HG03565 (cell line): ENCODE data around the gene NPIPA2.
"Not testable (repeated sequence)": the region's sequence is repeated elsewhere in the genome, so short reads cannot be mapped to it uniquely, and the experiment has no call there.

ENCODE experiments used
- ATAC-seq: cut with Tn5 transposase; IDR thresholded peaks from one replicate; pipeline ENCODE4 v1.9.1; 2021; ENCODE audit warnings: mild to moderate bottlenecking, moderate library complexity; ENCODE audit not compliant: unreplicated experiment

The NPIPA2 gene

GRCh38 chr16:14742273-14743128 is at the start of gene NPIPA2:
TSS of gene NPIPA2 (plus strand) at chr16:14742533. CDS start at chr16:14748066, 5,533 bp downstream.
- ATAC-seq = peak; percentile 95

DNA sequence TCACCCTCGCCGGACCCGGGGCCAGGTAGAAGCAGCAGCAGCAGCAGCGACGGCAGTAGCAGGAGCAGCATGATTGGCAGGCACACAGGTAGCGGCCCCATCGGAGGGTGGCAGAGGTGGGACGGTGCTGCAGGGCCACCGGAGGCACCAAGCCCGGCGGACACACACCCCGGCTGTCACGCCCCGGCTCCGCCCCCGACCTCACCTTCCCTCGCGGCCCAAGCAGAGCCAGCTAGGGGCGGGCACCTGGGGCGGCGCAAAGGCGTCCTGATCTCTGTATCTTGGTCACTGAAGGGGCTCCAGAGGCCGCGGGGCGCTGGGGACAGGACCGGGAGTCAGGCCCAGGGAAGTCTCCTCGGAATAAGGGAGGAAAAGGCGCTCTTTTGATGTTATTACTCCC is 48.2 kb upstream of the NPIPA2 start, which contains the start of gene PLA2G10:
Gene PLA2G10 (minus strand): TSS at position 180 of the 400 bp plus-strand sequence. CDS start 79 bp downstream, at position 101.
- ATAC-seq = not testable (repeated sequence)

DNA sequence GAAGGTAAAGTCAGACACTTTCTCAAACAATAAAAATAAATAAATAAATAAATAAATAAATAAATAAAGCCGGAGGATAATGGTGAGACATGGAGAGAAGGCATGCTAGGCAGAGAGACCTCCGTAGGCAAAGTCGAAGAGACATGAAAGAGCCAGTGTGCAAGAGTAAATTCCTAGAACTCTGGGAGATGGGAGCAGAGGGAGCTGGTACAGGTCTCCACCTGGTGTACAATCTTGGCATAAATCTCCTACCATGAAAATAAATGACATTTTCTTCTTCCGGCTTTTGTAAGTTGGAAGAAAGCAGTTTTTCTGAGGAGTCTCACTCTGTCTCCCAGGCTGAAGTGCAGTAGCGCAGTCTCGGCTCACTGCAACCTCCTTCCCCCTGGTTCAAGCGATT is 40.5 kb upstream of the NPIPA2 start:
- ATAC-seq = not testable (repeated sequence)

DNA sequence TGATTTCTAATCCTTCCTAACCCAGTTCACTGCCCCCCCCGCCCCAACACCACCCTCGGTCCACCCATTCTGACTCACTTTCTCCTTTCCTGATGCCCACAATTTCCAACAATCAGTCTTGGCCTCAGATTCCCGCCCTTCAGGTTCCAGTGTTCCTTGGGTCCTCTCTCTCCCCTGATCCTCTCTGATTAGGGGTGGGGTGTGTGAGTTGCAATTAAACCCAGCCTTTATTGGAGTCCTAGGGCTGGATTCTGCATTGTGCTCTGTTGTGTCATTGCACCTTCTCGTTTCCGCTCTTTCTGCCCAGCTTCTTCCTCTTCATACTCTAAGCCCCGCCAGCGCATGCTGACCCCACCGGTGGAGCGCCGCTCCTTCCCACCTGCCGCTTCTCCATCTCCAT is 39.7 kb upstream of the NPIPA2 start:
- not testable (repeated sequence) for ATAC-seq

GRCh38 chr16:14703156-14704011 is 38.9 kb upstream of the NPIPA2 start, which contains the start of gene NPIPA3:
TSS of gene NPIPA3 (plus strand) at chr16:14703411. CDS start at chr16:14708944, 5,533 bp downstream.
- ATAC-seq = peak; percentile 94

- ATAC-seq = not testable (repeated sequence)
Measured at GRCh38 chr16:14733233-14733632, 9.1 kb upstream of the NPIPA2 start.

DNA sequence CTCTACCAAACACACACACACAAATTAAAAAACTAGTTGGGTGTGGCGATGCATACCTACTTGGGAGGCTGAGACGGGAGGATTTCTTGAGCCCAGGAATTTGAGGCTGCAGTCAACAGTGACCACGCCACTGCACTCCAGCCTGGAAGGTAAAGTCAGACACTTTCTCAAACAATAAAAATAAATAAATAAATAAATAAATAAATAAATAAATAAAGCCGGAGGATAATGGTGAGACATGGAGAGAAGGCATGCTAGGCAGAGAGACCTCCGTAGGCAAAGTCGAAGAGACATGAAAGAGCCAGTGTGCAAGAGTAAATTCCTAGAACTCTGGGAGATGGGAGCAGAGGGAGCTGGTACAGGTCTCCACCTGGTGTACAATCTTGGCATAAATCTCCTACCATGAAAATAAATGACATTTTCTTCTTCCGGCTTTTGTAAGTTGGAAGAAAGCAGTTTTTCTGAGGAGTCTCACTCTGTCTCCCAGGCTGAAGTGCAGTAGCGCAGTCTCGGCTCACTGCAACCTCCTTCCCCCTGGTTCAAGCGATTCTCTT is 1.4 kb upstream of the NPIPA2 start:
- ATAC-seq = not testable (repeated sequence)

DNA sequence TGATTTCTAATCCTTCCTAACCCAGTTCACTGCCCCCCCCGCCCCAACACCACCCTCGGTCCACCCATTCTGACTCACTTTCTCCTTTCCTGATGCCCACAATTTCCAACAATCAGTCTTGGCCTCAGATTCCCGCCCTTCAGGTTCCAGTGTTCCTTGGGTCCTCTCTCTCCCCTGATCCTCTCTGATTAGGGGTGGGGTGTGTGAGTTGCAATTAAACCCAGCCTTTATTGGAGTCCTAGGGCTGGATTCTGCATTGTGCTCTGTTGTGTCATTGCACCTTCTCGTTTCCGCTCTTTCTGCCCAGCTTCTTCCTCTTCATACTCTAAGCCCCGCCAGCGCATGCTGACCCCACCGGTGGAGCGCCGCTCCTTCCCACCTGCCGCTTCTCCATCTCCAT is 539 bp upstream of the NPIPA2 start:
- not testable (repeated sequence) for ATAC-seq

- not testable (repeated sequence) for ATAC-seq
Measured at GRCh38 chr16:14773654-14774053, 31.3 kb downstream of the NPIPA2 start.

- not testable (repeated sequence) for ATAC-seq
Measured at GRCh38 chr16:14775624-14776023, 33.3 kb downstream of the NPIPA2 start.

DNA sequence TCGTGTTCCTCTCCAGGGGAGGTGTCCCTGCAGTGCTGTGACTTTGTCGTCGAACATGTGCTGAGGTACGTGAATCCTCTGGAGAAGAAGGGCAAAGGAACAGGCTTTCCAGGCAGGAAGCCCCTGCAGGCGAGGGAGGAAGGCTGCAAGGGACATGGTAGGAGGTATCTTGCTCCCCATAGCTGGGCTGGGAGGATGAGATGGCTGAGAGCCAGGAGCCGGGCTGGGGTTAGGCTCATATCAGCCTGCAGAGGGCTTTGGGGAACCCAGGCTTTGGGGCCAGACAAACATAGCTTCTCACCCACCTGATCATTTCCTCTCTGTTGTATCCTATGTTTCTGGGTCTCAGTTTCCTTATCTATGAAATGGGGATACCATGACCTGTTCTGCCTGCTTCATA is 34.4 kb downstream of the NPIPA2 start:
- ATAC-seq = not testable (repeated sequence)

DNA sequence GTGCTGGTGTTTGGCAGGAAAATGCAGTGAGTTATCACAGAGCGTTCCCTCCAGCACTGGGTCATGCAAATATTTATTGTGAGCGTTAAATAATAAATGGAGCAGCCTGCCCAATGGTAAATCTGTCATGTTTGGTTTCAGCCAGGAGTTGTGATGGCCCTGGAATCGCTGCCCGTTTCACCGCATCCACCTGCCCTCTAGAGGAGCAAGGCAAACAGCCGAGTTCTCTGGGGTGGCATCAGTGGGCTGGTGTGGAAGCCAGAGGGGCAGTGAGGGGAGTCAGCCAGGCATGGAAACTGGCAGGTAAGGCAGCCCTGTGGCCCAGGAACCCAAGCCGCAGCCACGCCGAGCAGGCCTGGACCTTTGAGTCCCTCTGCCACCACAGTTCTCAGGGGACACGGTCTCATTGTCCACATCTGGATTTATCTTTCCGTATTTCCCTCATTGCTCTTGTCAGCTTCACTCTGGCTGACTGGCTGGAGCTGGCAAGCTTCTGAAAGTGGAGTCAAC is 37.1 kb downstream of the NPIPA2 start:
- not testable (repeated sequence) for ATAC-seq

GRCh38 chr16:14786180-14786579 is 43.8 kb downstream of the NPIPA2 start:
- not testable (repeated sequence) for ATAC-seq

- ATAC-seq = not testable (repeated sequence)
Measured at GRCh38 chr16:14789577-14789976, 47.2 kb downstream of the NPIPA2 start.

- not testable (repeated sequence) for ATAC-seq
Measured at GRCh38 chr16:14790320-14790956, 48.1 kb downstream of the NPIPA2 start.

GRCh38 chr16:14792914-14793313 is 50.6 kb downstream of the NPIPA2 start:
- ATAC-seq = not testable (repeated sequence)

DNA sequence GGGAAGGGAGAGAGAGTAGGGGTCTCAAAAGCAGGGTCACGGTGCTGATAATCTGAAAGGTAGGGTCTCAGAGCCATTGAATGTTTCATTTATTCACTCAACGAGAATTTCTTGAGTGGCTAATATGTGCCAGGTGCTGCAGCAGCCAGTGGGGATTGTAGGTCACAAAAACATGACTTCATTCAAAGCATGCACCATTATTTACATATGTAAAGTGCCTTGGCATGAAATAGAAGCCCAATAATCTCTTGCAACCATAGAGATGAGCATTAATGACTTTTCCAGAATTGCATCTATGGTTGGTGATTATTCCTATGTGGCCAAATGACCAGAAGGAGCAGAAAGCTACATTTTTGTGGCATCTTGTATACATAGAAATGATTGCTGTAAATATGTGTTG is 55.2 kb downstream of the NPIPA2 start:
- not testable (repeated sequence) for ATAC-seq

GRCh38 chr16:14803577-14803976 is 61.2 kb downstream of the NPIPA2 start:
- ATAC-seq = not testable (repeated sequence)

DNA sequence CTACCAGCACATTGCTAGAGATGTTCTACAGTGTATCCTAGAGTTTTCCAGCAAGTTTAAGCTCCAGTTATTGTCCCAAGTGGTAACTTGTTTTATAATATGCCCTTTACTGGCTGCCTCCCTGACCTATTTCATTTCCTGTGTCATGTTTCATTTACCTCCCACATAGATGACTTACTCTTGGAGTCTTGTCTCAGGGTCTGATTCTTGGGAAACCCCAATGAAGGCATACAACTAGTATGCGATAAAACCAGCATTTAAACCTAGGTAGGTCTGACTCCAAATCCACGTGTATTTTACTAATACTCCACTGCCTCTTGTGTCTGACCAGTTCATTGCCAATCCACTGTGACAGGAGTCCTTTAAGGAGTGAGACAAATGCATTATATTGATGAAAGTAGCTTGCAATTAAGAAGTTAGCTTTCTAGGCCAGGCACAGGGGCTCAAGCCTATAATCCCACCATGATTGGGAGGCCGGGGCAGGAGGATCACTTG is 64.9 kb downstream of the NPIPA2 start:
- not testable (repeated sequence) for ATAC-seq

- ATAC-seq = not testable (repeated sequence)
Measured at GRCh38 chr16:14813890-14814289, 71.6 kb downstream of the NPIPA2 start.
